B cell (primary cell): ENCODE measurements around the gene CEP112.

Experiments used
- CTCF ChIP-seq: fragments of 200-600 bp; IDR thresholded peaks from one replicate; pipeline ENCODE4 v1.8.0; 2022; ENCODE audit warnings: antibody characterized with exemption, mild to moderate bottlenecking
- EZH2 ChIP-seq: IDR thresholded peaks from 2 replicates; pipeline ENCODE4 v1.6.1; 2012; ENCODE audit warnings: borderline replicate concordance, low read depth, mild to moderate bottlenecking, moderate library complexity, low read length; ENCODE audit not compliant: insufficient read depth, poor library complexity, severe bottlenecking

GRCh38 chr17:65998675-65999074, 193.3 kb downstream of the CEP112 start:
- no peak for TF ChIP-seq CTCF
- no peak for TF ChIP-seq EZH2
